K562 (cell line): ENCODE data around the gene ATP5PO. TPM values are rescaled to one million over a fixed set of nuclear protein-coding genes. Genes with fewer than 3 reads are reported as not detected.
A peak's percentile ranks its signal among the peaks of the same experiment; 100 is the strongest.

Experiments used
- CREB3L1 ChIP-seq: fragments of 450-650 bp; IDR thresholded peaks from 2 replicates; pipeline ENCODE4 v1.6.1; 2014; ENCODE audit warnings: low read depth, mild to moderate bottlenecking, moderate library complexity, borderline replicate concordance
- CTBP1 ChIP-seq: fragments of 450-650 bp; IDR thresholded peaks from 2 replicates; pipeline ENCODE4 v1.6.1; 2016; ENCODE audit warnings: borderline replicate concordance
- E2F6 ChIP-seq, 2 experiments: IDR thresholded peaks; 2 replicates each; pipeline ENCODE4 v1.6.1; 2011; ENCODE audit warnings: borderline replicate concordance in 1 of 2, control low read depth in 1 of 2, low read depth in 1 of 2, low read length in 1 of 2, mild to moderate bottlenecking in 1 of 2, mixed read lengths in 1 of 2, moderate library complexity in 1 of 2; ENCODE audit not compliant: insufficient read depth in 1 of 2, insufficient read length in 1 of 2, poor library complexity in 1 of 2, severe bottlenecking in 1 of 2; ENCODE audit errors: extremely low read depth in 1 of 2
- ILK ChIP-seq: fragments of 450-650 bp; IDR thresholded peaks from 2 replicates; pipeline ENCODE4 v1.6.1; 2016; ENCODE audit warnings: missing genetic modification characterization, low read depth, mild to moderate bottlenecking, missing compliant biosample characterization, moderate library complexity, borderline replicate concordance
- MCM7 ChIP-seq, 2 experiments: fragments of 450-650 bp; IDR thresholded peaks; 2 replicates each; pipeline ENCODE4 v1.6.1; 2016 to 2018
- MTA3 ChIP-seq: fragments of 450-650 bp; formaldehyde crosslinking; IDR thresholded peaks from 2 replicates; pipeline ENCODE4 v1.6.1; 2017; ENCODE audit warnings: mild to moderate bottlenecking, borderline replicate concordance
- NFIC ChIP-seq: fragments of 450-650 bp; IDR thresholded peaks from 2 replicates; pipeline ENCODE4 v1.6.1; 2017; ENCODE audit warnings: mild to moderate bottlenecking, inconsistent platforms
- PHB ChIP-seq: fragments of 250-450 bp; sonication (Bioruptor Pico); IDR thresholded peaks from 2 replicates; pipeline ENCODE4 v1.5.0; 2021
- RAD51 ChIP-seq: fragments of 450-650 bp; IDR thresholded peaks from 2 replicates; pipeline ENCODE4 v1.7.1; 2016; ENCODE audit warnings: low read depth, mild to moderate bottlenecking, borderline replicate concordance
- SREBF1 ChIP-seq: fragments of 150-350 bp; IDR thresholded peaks from 2 replicates; pipeline ENCODE4 v1.6.1; 2014; ENCODE audit warnings: antibody characterized with exemption, low read depth, low read length, borderline replicate concordance
- THAP7 ChIP-seq: fragments of 250-450 bp; sonication (Bioruptor Pico); IDR thresholded peaks from 2 replicates; pipeline ENCODE4 v1.5.0; 2021
- ZBTB33 ChIP-seq: sonication (generic); formaldehyde crosslinking; IDR thresholded peaks from 2 replicates; pipeline ENCODE4 v1.8.1; 2023; ENCODE audit warnings: mild to moderate bottlenecking, missing genetic modification reagents
- ZBTB9 ChIP-seq: fragments of 450-650 bp; formaldehyde crosslinking; IDR thresholded peaks from 2 replicates; pipeline ENCODE4 v1.4.0; 2020; ENCODE audit warnings: mild to moderate bottlenecking, moderate library complexity
- ZFPM2 ChIP-seq: fragments of 250-450 bp; sonication (Bioruptor Pico); IDR thresholded peaks from 2 replicates; pipeline ENCODE4 v1.5.1; 2022; ENCODE audit warnings: mild to moderate bottlenecking
- ZNF431 ChIP-seq: sonication (generic); formaldehyde crosslinking; IDR thresholded peaks from 2 replicates; pipeline ENCODE4 v1.8.0; 2022; ENCODE audit warnings: mild to moderate bottlenecking, missing genetic modification reagents
- ZNF449 ChIP-seq: fragments of 250-450 bp; sonication (Bioruptor Pico); IDR thresholded peaks from 2 replicates; pipeline ENCODE4 v1.8.0; 2022; ENCODE audit warnings: moderate library complexity, mild to moderate bottlenecking, inconsistent platforms
- ZNF586 ChIP-seq: fragments of 450-650 bp; formaldehyde crosslinking; conservative IDR thresholded peaks from 2 replicates; pipeline ENCODE4 v1.4.0; 2020; ENCODE audit warnings: mild to moderate bottlenecking, moderate library complexity
- ZNF696 ChIP-seq: fragments of 250-450 bp; sonication (Bioruptor Pico); conservative IDR thresholded peaks from 2 replicates; pipeline ENCODE4 v1.4.0; 2020; ENCODE audit warnings: mild to moderate bottlenecking, moderate library complexity
- polyA plus RNA-seq, 8 experiments: library from polyadenylated mRNA; depleted of rRNA in 4 of 8; stranded (reverse) in 5 of 8; unstranded in 3 of 8; fragments of >200 nt; fragmentation: Nextera tagmentation in 2 of 8; fragmentation: Illumina TruSeq in 1 of 8; extraction: Ambion mirVana in 2 of 8; extraction: Trizol in 1 of 8; gene quantifications; 2 replicates each; pipeline versions ENCODE4 v1.2.1 to v1.2.3, GENCODE V29; 2011 to 2014; ENCODE audit warnings: inconsistent platforms in 1 of 8, missing spikeins in 1 of 8
- total RNA-seq, 7 experiments: library from RNA; depleted of rRNA in 6 of 7; stranded (reverse); fragments of >200 nt in 6 of 7; fragmentation: Illumina TruSeq in 2 of 7; extraction: Trizol in 2 of 7; gene quantifications; 2 replicates each; pipeline versions ENCODE4 v1.2.1 to v1.2.3, GENCODE V29; 2011 to 2021; ENCODE audit warnings: low replicate concordance in 1 of 7

Gene ATP5PO
- total and polyA plus RNA-seq, 9 of the 15 experiments (the other 6 are each of a cell fraction or from before 2014, with no cell fraction given) = 367 to 2,722 (median 808) TPM

- TF ChIP-seq E2F6 (IDR thresholded peaks at IDR 0.05; ENCODE audit: borderline replicate concordance in 1 of 2, extremely low read depth in 1 of 2, insufficient read depth in 1 of 2, insufficient read length in 1 of 2, low read depth in 1 of 2, low read length in 1 of 2, poor library complexity in 1 of 2, severe bottlenecking in 1 of 2) (peak in 1 of 2 experiments; percentile 60), MTA3 (peak; percentile 84; the same call in 1 of the 2 replicates), CTBP1 (peak; percentile 81), ZNF431 (CRISPR knock-in tag) (peak; percentile 56; the same call in 1 of the 2 replicates), THAP7 (no peak), CREB3L1 (peak; percentile 90), ZNF449 (CRISPR knock-in tag) (no peak), ZBTB9 (CRISPR knock-in tag) (peak; percentile 76), MCM7 (IDR thresholded peaks at IDR 0.05) (no peak), ZFPM2 (no peak), SREBF1 (peak; percentile 74; the same call in 1 of the 2 replicates), PHB (CRISPR knock-in tag) (no peak), ZNF586 (CRISPR knock-in tag) (0 out of 2 replicates have a peak, but pooled peaks have one; percentile 67), ILK (tag) (no peak), RAD51 (no peak), NFIC (peak; percentile 49), ZNF696 (no peak), ZBTB33 (CRISPR knock-in tag) (peak; percentile 51; the same call in 1 of the 2 replicates)
These were observed at the start of gene ATP5PO (continued) for GRCh38 chr21:33915368-33916199.
